GM19328 (cell line): Measurements from ENCODE around the gene RPP30.
A peak's percentile ranks its signal among the peaks of the same experiment; 100 is the strongest.
"Not testable (repeated sequence)": the region's sequence is repeated elsewhere in the genome, so short reads cannot be mapped to it uniquely, and the experiment has no call there.

Experiments
- ATAC-seq: cut with Tn5 transposase; IDR thresholded peaks from one replicate; pipeline ENCODE4 v1.9.1; 2021; ENCODE audit warnings: mild to moderate bottlenecking, moderate library complexity; ENCODE audit not compliant: unreplicated experiment

The RPP30 gene

GRCh38 chr10:90939116-90939515 lies 67.3 kb downstream of the RPP30 start:
- ATAC-seq, result no peak

GRCh38 chr10:90939648-90940047 lies 67.9 kb downstream of the RPP30 start:
- no peak for ATAC-seq

DNA sequence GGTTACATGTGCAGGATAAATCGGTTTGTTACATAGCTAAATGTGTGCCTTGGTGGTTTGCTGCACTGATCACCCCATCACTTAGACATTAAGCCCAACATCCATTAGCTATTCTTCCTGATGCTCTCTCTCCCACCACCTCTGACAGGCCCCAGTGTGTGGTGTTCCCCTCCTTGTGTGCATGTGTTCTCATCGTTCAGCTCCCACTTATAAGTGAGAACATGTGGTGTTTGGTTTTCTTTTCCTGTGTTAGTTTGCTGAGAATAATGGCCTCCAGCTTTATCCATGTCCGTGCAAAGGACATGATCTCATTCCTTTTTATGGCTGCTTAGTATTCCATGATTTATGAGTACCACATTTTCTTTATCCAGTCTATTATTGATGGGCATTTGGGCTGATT lies 71.2 kb downstream of the RPP30 start:
- not testable (repeated sequence) for ATAC-seq

- no peak for ATAC-seq
Measured at GRCh38 chr10:90944749-90945148, 73.0 kb downstream of the RPP30 start.

- ATAC-seq, result no peak
Measured at GRCh38 chr10:90945491-90946070, 73.8 kb downstream of the RPP30 start.

- peak; percentile 55 for ATAC-seq
Measured at GRCh38 chr10:90947030-90947960, 75.5 kb downstream of the RPP30 start.
